GM12874 (cell line): ENCODE results near the gene CYP26B1.

Source experiments
- TF ChIP-seq, protein P1 (sequence below): IDR thresholded peaks from 2 replicates; pipeline ENCODE4 v1.5.1; 2011; ENCODE audit warnings: low read depth, mild to moderate bottlenecking, control low read depth, low read length, moderate library complexity; ENCODE audit not compliant: insufficient read depth

CYP26B1 gene

DNA sequence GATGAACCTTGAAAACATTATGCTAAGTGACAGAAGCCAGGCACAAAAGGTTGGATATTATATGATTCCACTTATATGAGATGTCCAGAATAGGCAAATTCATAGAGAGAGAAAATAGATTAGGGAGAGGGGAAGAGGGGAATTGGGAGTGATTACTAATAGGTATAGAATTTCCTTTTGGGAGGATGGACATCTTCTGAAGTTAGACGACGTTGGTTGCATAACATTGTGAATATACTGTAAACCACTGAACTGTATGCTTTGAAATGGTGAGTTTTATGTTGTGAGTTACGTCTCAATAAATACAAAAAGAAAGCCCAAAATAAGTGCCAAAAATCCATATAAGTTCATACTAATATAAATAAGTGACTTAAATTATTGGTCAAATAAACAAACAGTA, 18.6 kb upstream of the CYP26B1 start:
- TF ChIP-seq, protein P1, sequence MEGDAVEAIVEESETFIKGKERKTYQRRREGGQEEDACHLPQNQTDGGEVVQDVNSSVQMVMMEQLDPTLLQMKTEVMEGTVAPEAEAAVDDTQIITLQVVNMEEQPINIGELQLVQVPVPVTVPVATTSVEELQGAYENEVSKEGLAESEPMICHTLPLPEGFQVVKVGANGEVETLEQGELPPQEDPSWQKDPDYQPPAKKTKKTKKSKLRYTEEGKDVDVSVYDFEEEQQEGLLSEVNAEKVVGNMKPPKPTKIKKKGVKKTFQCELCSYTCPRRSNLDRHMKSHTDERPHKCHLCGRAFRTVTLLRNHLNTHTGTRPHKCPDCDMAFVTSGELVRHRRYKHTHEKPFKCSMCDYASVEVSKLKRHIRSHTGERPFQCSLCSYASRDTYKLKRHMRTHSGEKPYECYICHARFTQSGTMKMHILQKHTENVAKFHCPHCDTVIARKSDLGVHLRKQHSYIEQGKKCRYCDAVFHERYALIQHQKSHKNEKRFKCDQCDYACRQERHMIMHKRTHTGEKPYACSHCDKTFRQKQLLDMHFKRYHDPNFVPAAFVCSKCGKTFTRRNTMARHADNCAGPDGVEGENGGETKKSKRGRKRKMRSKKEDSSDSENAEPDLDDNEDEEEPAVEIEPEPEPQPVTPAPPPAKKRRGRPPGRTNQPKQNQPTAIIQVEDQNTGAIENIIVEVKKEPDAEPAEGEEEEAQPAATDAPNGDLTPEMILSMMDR = no peak

DNA sequence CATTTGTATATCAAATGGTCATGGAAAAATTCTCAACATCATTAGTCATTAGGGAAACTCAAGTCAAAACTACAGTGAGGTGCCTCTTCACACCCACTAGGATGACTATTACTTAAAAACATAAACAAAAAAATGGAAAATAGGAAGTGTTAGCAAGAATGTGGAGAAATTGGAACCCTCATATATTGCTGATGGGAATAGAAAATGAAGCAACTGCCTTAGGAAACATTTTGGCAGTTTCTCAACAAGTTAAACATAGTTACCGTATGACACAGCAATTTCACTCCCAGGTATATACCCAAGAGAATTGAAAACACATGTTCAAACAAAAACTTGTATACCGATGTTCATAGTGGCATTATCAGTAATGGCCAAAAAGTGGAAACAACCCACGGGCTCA, 18.1 kb upstream of the CYP26B1 start:
- TF ChIP-seq, protein P1 = no peak

GRCh38 chr2:72162574-72162973, 14.9 kb upstream of the CYP26B1 start:
- TF ChIP-seq, protein P1 = no peak

GRCh38 chr2:72159211-72159993, 11.7 kb upstream of the CYP26B1 start:
- TF ChIP-seq, protein P1 = no peak

DNA sequence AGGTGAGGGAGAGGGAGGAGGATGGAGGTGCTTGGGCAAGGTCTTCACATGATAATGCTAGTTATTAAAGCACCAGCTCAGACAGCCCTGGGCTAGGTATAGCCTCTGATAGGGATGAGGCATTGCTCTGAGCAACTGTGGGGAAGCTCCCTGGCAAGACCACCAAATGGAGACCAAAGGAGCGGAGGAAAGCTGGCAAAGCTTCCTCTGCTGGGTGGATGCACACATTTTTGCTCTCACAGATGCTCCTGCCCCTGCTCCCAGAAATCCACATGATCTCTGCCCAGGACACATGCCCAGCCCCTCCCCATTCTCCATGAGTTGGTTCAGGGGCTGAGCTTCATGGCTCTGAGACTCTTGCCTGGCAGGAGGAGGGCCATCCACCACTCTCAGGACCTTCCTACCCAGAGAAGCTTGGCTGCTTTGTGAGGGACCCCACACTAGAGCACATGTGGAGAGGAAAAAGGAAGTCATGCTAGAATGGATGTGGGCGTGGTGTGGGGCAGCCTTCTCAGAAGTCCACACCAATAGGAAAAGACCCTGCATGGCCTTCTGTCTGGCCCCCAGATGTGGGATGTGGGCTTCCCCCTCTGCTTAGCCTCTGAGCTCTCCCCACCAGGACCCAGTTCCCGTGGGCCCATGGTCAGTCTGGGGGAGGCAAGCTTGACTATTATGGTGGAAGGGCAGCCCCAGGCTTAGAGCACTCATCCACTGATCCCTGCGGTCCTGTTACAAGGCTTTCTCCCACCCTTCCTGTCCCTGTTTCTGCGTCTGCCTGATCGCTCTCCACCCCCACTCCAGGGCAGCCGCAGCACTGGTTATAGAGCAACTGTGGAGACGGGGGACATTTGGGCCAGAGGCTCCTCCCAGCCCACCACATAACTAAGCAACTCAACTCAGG, 10.5 kb upstream of the CYP26B1 start:
- TF ChIP-seq, protein P1 = no peak

DNA sequence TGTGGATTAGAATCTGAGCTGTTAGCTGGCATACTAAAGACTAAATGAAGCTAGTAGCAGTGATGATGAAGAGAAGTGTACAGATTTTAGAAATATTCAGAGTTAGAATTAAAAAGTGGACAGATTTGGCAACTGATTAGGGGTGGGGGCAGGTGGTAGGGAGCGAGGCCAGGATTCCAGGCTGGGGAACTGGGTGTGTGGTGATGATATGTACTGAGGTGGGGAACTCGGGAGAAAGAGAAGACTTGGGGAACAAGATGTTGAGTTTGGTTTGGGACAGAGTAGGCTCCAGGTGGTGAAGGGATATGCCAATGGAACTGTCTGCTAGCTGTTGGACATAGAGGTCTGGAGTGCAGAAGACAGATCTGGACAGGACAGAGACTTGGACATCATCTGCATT, 9.2 kb upstream of the CYP26B1 start:
- TF ChIP-seq, protein P1 = no peak

GRCh38 chr2:72155737-72156136, 8.1 kb upstream of the CYP26B1 start:
- TF ChIP-seq, protein P1 = no peak
